ENCODE results near the gene TPSB2.

The TPSB2 gene

GRCh38 chr16:1213231-1213630 lies 16.8 kb downstream of the TPSB2 start:
- Histone ChIP-seq H4K20me1 (ENCODE audit: control insufficient read depth, insufficient read depth, low read depth, low read length) (no peaks in the 10 kb centered on the region), H3K79me2 (ENCODE audit: control insufficient read depth, low read length) (no peaks in the 10 kb centered on the region), H3K4me2 (ENCODE audit: low read length) (no peak overlapping the region), H3K9me3 (ENCODE audit: control insufficient read depth, insufficient read depth, low read length) (no peaks in the 10 kb centered on the region), H3K27ac (ENCODE audit: low read depth, low read length) (no peak overlapping the region), H3K4me1 (ENCODE audit: control insufficient read depth, low read length) (no peaks in the 10 kb centered on the region), H3F3A (ENCODE audit: control insufficient read depth, insufficient read depth) (no peaks in the 10 kb centered on the region), H3K9me2 (replicated peaks; ENCODE audit: control insufficient read depth, low read length) (no peaks in the 10 kb centered on the region), H3K27me3 (ENCODE audit: control insufficient read depth, low read length) (no peaks in the 10 kb centered on the region), H3K4me3 (ENCODE audit: low read length) (no peak overlapping the region), H3K36me3 (ENCODE audit: control insufficient read depth, low read length) (no peaks in the 10 kb centered on the region)
- no peak for TF ChIP-seq CTCF (IDR thresholded peaks at IDR 0.05; ENCODE audit: low read depth, low read length, poor library complexity, severe bottlenecking)

- no peaks in the 10 kb centered on the region for H3F3A ChIP-seq (ENCODE audit: control insufficient read depth, insufficient read depth)
- H3K36me3 ChIP-seq (ENCODE audit: control insufficient read depth, low read length), result no peaks in the 10 kb centered on the region
- H3K79me2 ChIP-seq (ENCODE audit: control insufficient read depth, low read length), result no peaks in the 10 kb centered on the region
- no peaks in the 10 kb centered on the region for H3K4me1 ChIP-seq (ENCODE audit: control insufficient read depth, low read length)
- no peaks in the 10 kb centered on the region for H3K9me3 ChIP-seq (ENCODE audit: control insufficient read depth, insufficient read depth, low read length)
- no peaks in the 10 kb centered on the region for H3K9me2 ChIP-seq (replicated peaks; ENCODE audit: control insufficient read depth, low read length)
- no peaks in the 10 kb centered on the region for H4K20me1 ChIP-seq (ENCODE audit: control insufficient read depth, insufficient read depth, low read depth, low read length)
- H3K4me3 ChIP-seq (ENCODE audit: low read length), result no peak overlapping the region
- no peak overlapping the region for H3K27ac ChIP-seq (ENCODE audit: low read depth, low read length)
- no peak for TF ChIP-seq EZH2phosphoT487 (IDR thresholded peaks at IDR 0.05; ENCODE audit: borderline replicate concordance, low read length)
- TF ChIP-seq CTCF (IDR thresholded peaks at IDR 0.05; ENCODE audit: low read depth, low read length, poor library complexity, severe bottlenecking), result no peak
- no peaks in the 10 kb centered on the region for H3K27me3 ChIP-seq (ENCODE audit: control insufficient read depth, low read length)
- H3K4me2 ChIP-seq (ENCODE audit: low read length), result no peak overlapping the region
Observed at GRCh38 chr16:1212616-1213194, 17.3 kb downstream of the TPSB2 start.

- H3K4me1 ChIP-seq (ENCODE audit: control insufficient read depth, low read length), result no peaks in the 10 kb centered on the region
- no peaks in the 10 kb centered on the region for H3K79me2 ChIP-seq (ENCODE audit: control insufficient read depth, low read length)
- TF ChIP-seq CTCF (IDR thresholded peaks at IDR 0.05; ENCODE audit: low read depth, low read length, poor library complexity, severe bottlenecking) (no peak), EZH2phosphoT487 (IDR thresholded peaks at IDR 0.05; ENCODE audit: borderline replicate concordance, low read length) (no peak)
- no peaks in the 10 kb centered on the region for H3K9me3 ChIP-seq (ENCODE audit: control insufficient read depth, insufficient read depth, low read length)
- H3K27ac ChIP-seq (ENCODE audit: low read depth, low read length), result no peak overlapping the region
- no peak overlapping the region for H3K4me3 ChIP-seq (ENCODE audit: low read length)
- H3F3A ChIP-seq (ENCODE audit: control insufficient read depth, insufficient read depth), result no peaks in the 10 kb centered on the region
- no peaks in the 10 kb centered on the region for H4K20me1 ChIP-seq (ENCODE audit: control insufficient read depth, insufficient read depth, low read depth, low read length)
- H3K36me3 ChIP-seq (ENCODE audit: control insufficient read depth, low read length), result no peaks in the 10 kb centered on the region
- no peaks in the 10 kb centered on the region for H3K27me3 ChIP-seq (ENCODE audit: control insufficient read depth, low read length)
- H3K4me2 ChIP-seq (ENCODE audit: low read length), result no peak overlapping the region
- no peaks in the 10 kb centered on the region for H3K9me2 ChIP-seq (replicated peaks; ENCODE audit: control insufficient read depth, low read length)
Observed at GRCh38 chr16:1211451-1212268, 18.3 kb downstream of the TPSB2 start.

Measured in DOHH2 (cell line).